NB4 (cell line): ENCODE measurements around the gene PLEKHA6.

Source experiments
- CTCF ChIP-seq: IDR thresholded peaks from one replicate; pipeline ENCODE4 v1.5.1; 2012; ENCODE audit warnings: low read depth, low read length
- POLR2A ChIP-seq: IDR thresholded peaks from 2 replicates; pipeline ENCODE4 v1.6.1; 2011; ENCODE audit warnings: mild to moderate bottlenecking; ENCODE audit not compliant: insufficient read length; ENCODE audit errors: extremely low read depth

GRCh38 chr1:204327359-204327758, 32.4 kb downstream of the PLEKHA6 start:
- TF ChIP-seq POLR2A = no peak
- TF ChIP-seq CTCF = no peak
